ENCODE results near the gene ALPK1. TPM values are rescaled to one million over a fixed set of nuclear protein-coding genes. Genes with fewer than 3 reads are reported as not detected.

ALPK1 gene
- total RNA-seq, 1 donor from 2014 or later: 5.0 TPM

DNA sequence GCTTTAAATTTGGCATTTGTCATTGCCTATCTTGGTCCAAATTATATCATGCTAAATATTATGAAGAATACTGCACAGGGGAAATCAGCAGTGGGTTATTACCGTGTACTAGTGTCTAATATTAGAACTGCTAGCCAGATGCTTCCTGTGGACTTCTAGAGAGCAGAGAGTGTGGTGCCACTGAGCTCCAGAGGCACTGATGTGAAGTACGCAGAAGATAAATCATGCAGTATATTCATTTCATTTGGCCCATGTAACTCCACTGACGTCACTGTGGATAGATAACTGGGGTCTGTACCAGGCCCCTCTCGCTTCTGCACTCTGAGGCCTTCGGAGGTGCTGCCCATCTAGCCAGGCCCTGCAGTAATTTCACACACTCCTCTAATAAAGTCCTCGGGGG lies 80.0 kb downstream of the ALPK1 start:
- no peak for ATAC-seq
- DNase-seq (ENCODE audit: low spot score): no peak

DNA sequence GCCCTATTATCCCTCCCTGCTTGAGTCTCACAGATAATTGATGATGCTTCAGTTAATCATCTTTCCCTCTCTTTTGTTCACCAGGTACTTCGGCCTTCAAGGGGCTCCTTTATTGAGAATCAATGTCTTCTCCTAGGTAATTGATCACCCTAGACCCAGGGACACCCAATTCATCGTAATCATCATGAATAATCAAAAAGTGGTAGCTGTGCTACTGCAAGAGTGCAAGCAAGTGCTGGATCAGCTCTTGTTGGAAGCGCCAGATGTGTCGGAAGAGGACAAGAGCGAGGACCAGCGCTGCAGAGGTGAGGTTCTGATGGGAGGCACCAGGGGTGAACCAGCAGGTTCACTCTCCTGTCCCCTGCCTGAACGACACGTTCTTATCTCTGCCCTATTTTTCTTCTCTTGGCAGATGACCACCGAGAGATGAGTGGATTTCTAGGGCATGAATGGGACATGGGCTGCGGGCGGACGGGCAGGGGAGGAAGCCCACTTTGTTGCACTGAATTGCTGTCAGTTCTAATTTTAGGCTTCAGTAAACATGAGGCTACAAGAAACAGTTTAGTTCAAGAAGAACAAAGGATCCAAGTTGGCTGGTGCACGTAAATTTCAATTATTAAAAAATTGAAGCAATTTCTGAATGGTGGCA lies 80.5 kb downstream of the ALPK1 start:
- ATAC-seq (no peak), DNase-seq (ENCODE audit: low spot score) (no peak)

DNA sequence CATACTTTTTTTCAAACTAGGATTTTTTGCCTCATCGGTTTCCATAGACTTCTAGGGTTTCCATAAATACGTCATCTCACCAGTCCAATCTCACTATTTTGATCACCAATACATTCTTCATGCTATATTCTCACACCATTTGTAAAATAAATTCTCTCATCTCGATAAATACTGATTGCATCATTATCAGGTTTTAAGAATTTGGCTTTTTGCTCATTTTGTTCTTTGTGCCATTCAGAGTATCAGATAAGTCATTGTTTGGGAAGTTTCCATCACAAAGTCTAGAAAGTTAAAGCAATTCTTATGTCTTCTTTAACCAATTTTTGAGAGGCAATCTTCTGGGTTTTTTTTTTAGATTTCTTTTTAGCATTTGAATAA lies 81.1 kb downstream of the ALPK1 start:
- DNase-seq (ENCODE audit: low spot score) (no peak), ATAC-seq (no peak)

DNA sequence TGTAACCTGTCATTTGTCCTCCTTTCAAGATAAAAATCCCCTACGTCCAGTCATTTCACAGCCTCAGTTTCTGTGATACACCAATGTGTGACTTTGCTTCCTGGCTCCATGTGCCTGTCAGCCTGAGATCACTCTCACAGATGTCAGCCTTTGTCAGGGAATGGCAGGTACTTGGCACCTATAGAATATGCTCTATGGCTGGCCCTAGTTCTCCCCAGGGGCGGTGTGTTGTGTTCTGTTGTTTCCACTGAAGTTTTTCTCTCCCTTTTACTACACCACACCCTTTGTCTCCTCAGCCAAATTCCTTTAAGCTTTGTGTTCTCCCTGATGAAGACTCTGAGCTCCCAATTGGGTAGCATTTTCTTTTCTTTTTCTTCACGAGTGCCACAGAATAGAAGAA lies 81.7 kb downstream of the ALPK1 start:
- ATAC-seq (no peak), DNase-seq (ENCODE audit: low spot score) (no peak)

DNA sequence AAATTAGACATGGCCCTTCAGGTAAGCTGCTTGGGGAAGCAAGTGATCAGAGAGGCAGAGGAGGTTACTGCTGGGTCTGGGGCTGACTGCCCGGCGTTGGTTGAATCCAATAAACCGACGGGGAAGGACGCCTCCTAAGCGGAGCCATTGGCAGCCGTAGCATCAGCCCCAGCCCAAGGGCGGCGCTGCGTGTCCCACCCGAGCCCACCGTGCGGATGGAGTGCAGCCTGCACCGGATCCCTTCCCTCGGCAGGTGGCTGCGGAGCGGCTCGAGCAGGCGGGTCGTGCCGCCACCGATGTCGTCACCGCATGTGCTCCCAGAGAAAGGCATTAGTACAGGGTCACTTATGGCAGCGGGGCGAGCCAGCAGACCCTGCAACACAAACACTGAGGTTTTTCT lies 82.1 kb downstream of the ALPK1 start:
- no peak for ATAC-seq
- DNase-seq (ENCODE audit: low spot score): no peak

DNA sequence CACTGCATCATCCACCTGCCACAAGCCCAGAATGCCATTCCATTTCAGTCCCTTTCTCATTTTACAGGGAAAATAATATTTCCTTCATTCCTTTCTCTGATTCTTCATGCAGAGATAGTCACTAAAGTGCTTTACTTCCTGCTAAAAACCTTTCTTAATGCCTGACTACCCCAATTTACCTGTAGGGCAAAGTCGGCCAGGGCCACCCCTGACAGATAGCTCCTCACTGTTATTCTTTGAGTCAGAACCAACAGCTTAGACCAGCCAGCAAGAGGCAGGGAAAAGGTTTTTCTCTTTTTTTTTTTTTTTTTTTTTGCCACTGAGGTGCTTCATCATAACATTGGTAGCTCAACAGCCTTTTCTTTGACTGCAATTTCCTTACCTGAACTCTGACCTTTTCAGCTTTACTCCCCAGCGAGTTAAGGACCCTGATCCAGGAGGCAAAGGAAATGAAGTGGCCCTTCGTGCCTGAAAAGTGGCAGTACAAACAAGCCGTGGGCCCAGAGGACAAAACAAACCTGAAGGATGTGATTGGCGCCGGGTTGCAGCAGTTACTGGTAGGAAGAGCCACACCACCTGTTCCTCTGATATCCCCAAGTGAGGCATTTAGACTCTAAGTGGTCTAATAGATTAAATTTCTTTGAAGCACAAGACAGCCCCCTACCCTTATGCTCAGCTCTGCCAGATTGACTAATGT lies 85.0 kb downstream of the ALPK1 start:
- ATAC-seq (no peak), DNase-seq (ENCODE audit: low spot score) (no peak)

DNA sequence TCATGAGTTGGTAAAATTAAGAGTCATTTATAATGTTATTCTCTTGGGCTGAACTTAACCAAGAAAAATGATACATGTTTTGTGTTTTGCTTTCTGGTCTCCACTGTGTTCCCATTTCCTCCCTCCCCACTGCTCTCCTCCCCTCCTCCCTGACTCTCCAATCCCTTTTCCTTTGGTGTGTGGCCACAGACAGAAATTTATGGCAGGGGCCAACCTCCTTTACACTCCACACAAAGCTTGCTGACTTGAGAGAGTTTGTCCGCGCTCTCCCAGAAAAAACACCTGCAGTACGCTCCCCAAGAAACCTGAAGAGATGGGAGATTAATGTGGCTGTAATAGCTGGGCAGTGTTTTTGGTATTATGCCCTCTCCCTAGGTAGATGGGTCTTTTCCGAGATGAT lies 88.9 kb downstream of the ALPK1 start:
- ATAC-seq: no peak

DNA sequence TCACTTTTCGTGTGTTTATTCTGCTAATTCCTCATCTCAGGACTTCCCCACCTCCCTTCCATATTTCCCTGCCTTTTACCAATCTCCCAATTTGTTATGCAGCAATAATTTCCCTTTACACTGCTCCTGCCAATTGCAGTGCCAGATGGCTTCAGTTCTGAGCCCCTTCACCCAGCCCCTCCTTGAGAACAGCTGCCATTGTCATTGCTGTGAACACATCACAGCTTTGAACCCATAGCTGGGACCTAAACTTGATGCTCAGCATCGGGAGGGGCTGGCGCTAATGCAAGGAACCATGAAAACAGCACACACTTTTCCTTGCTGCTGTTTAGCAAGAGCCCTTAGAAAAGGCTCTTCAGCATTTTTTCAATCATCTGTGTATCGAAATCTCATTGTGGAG lies 104.9 kb downstream of the ALPK1 start:
- DNase-seq (ENCODE audit: low spot score): no peak
- ATAC-seq: no peak

More for the DNA sequence above, 88.9 kb downstream of the ALPK1 start:
- DNase-seq (ENCODE audit: low spot score): no peak

DNA sequence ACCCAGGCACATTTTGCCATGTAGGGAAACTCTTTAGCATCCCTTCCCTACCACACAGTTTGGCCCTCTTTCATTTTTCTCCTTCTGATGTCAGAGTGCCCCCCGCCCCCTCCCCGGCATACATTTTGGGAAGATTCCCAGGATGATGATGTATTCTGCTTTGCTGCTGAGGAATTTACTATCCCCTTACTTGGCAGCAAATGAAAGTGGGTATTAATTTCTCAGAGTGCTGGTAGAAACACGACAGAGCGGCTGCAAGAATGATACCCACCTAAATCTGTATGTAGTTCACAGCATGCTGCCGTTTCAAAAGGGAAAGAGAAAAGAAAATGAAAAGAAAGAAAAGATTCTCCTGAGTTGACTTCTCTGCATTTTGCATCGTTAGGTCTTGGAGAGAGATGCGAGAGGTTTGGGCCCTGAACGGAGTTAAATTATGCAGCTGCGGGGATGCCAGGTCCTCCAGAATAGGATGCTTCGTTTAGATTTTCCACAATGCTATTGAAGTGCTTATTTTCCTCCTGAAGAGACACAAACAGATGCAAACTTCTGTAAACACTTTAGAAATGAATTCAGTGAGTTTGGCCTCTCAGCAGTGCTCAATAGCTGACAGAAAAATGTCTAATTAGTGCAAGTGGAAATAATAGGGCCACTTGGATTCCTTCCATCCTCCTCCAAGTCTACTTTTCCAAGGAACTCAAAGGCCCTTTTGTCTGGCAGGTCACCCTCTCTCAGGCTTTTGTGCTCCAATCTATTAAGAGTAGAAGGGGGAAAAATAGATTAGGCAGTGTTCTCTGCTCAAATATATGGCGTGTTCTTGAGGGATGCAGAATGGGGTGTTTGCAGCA lies 106.2 kb downstream of the ALPK1 start:
- no peak for ATAC-seq
- DNase-seq (ENCODE audit: low spot score): no peak

DNA sequence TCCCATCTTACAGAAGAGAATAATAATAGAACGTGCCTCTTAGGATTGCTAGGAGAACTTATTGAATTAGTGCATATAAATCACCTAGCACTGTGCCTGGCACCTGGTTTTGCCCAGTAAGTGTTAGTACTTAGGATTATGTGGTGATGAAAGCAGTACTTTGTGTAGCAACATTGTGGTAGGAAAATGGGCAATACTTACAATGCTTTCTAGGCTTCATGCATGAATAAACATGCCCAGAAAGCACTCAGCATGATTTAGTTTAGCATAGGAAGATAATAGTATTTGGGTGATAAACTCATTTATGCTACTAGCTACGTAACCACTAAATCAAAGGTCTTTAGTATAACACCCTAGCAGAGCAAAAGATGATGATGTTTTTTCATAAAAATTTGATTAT lies 113.2 kb downstream of the ALPK1 start:
- no peak for ATAC-seq

DNA sequence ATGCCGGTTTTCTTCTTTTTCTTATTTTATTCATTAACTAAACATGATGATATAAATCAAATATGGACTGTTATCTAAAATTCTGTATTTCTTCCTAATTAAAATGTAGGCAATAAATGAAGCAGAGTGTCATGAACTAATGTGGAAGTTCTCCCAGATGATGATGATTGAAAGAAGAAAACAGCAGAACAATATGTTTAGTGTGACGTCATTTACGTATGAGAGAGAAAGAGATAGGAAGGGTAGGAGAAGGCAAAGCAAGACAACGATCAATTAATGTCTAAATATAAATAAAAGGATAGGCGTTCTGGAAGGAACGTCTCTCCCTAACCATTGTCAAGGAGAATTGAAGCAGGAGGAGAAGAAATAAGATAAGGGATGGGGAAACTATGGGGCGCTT lies 113.6 kb downstream of the ALPK1 start:
- DNase-seq (ENCODE audit: low spot score): no peak
- ATAC-seq: no peak

More for the DNA sequence above, 113.2 kb downstream of the ALPK1 start:
- no peak for DNase-seq (ENCODE audit: low spot score)

DNA sequence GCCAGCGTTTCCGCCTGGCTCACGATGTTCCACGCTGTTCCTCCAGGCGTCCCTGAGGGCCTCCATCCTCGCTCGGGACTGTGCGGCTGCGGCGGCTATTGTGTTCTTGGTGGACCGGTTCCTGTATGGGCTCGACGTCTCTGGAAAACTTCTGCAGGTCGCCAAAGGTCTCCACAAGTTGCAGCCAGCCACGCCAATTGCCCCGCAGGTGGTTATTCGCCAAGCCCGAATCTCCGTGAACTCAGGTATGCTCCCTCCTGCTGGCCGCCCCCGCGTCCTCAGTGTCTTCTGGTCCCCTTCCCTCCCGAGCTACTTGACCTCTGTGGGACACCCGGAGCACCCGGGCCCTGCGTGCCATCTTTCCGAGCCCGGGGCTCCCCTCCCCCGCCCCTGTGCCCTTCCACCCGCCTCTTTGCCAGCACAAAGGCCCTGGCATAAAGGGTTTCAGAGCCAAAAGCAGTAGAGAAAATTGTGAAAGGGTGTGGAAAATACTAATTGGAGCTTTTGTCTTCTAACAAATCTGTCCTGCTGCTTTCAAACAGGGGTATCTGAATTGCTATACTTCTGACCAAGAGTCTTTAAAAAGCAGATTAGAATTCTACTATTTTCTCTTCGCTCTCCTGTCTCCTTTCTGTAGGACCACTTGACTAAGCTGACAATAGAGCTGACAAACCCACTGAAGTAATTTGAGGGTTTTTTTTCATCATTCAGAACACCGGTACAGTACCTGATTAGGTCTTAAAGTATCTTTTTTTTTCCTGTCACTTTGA lies 114.8 kb downstream of the ALPK1 start:
- DNase-seq (ENCODE audit: low spot score): no peak
- ATAC-seq: no peak

DNA sequence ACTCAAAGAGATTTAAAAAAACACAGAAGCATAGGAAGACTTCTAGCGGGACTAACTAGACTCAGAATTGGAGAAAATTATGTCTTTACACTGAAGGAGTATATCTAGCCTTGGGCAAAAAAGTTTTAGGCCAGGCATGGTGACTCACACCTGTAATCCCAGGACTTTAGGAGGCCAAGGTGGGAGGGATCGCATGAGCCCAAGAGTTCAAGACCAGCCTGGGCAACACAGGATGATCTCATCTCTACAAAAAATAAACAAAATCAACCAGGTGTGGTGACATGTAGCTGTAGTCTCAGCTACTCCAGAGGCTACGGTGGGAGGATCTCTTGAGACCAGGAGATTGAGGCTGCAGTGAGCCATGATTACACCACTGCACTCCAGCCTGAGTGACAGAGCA lies 119.3 kb downstream of the ALPK1 start:
- DNase-seq (ENCODE audit: low spot score) (no peak), ATAC-seq (no peak)

DNA sequence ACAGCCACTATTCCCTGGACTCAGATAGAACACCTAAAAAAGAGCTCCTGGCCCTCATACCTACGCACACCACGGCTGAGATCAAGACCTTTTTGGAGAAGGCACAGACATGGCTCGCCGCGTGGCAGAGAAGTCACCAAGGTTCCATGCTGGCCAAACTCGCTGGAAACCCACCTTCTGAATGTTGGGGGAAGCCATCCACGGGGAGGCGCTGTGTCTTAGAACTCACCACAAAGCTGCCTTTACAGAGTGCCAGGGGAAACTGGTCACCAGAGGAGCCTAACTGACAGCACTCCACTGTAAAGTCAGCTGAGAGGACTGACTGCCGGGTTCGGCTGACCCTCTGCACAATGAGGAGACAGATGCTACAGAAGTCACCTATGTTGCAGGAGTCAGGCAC lies 120.9 kb downstream of the ALPK1 start:
- no peak for DNase-seq (ENCODE audit: low spot score)
- no peak for ATAC-seq

DNA sequence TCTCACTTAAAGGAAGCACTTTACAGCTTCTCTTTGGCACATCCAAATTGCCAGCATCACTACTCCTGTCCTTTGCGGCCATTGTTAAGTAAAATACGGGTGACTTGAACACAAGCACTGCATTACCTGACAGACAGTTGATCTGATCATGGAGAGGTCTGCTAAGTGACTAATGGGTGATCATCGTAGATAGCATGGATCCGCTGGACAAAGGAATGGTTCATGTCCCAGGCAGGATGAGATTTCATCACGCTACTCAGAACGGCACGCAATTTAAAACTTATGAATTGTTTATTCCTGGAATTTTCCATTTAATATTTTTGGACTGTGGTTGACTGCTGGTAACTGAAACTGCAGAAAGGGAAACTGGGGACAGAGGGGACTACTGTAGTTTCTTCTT lies 124.7 kb downstream of the ALPK1 start:
- DNase-seq (ENCODE audit: low spot score): no peak
- no peak for ATAC-seq

DNA sequence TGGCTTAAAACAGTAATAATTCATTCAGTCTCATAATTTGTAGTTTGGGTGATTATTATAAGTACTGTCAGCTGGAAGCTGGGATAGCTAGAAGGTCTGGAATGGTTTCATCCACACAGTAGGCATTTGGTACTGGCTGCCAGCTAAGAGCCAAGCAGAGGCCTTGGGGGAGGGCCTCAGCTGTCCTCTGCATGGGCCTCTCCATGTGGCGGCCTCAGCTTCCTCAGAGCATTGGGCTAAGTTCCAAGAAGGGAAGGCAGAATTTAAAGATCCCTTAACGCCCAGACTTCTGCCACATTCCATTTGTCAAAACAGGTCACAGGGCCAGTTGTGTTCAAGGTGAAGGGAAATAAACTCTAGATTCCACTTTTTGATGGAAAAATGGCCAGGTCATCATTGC lies 125.5 kb downstream of the ALPK1 start:
- DNase-seq (ENCODE audit: low spot score) (no peak), ATAC-seq (no peak)

DNA sequence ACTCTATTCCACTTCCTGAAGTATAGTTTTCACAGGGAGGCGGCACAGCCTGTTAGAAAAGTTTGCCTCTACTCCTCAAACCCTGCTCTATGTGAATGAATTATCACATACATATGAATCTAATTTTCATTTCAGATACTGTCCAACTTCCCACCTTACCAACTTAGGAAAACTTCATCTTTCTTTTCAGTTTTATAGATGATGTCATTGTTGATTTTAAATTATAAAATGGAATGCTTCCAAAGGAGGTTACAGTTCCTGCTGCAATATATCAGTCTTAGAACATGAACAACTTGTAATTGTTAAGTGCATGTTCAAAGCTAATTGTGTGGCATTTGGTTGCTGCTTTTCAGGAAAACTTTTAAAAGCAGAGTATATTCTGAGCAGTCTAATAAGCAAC lies 126.4 kb downstream of the ALPK1 start:
- DNase-seq (ENCODE audit: low spot score): no peak

DNA sequence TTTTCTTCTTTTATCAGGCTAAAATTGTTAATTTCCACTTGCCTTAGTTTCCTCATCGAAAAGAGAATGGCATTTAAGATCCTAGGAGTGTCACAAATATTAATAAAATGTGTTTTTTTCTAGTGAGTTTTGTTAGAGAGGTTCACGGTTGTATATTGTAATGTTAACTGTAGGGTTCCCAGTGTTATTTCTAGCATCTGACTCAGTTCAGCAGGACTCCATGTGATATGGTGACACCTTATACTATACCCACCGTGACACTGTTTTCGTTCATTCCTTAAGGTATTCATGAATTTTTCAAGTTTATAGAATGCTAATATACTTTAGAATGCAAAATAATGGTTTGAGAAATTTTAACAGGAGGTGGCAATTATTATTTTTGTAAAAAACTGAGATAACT lies 128.7 kb downstream of the ALPK1 start:
- ATAC-seq (no peak), DNase-seq (ENCODE audit: low spot score) (no peak)

More for the DNA sequence above, 126.4 kb downstream of the ALPK1 start:
- no peak for ATAC-seq

DNA sequence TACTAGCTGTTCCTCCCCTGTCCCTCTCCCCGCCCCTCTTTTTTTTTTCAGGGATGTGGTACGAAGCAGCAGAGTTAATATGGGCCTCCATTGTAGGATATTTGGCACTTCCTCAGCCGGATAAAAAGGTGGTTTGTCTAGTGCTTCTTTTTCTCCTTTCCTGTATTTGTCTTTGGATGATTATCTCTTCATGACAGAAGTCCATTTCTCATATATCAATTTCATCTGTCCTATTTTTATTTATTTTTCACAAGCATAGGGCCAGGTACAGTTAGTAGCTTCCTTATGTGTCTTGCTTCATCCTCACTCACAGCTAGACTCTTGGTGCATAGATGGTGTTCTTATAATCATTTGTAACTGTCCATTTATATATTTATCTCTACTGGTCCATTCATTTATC lies 129.2 kb downstream of the ALPK1 start:
- ATAC-seq (no peak), DNase-seq (ENCODE audit: low spot score) (no peak)

DNA sequence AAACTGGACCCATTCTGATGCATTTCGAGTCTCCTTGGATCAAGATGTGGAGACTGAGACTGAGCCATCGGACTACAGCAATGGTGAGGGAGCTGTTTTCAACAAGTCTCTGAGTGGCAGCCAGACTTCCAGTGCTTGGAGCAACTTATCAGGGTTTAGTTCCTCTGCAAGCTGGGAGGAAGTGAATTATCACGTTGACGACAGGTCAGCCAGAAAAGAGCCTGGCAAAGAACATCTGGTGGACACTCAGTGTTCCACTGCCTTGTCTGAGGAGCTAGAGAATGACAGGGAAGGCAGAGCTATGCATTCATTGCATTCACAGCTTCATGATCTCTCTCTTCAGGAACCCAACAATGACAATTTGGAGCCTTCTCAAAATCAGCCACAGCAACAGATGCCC lies 134.0 kb downstream of the ALPK1 start:
- DNase-seq (ENCODE audit: low spot score) (no peak), ATAC-seq (no peak)

DNA sequence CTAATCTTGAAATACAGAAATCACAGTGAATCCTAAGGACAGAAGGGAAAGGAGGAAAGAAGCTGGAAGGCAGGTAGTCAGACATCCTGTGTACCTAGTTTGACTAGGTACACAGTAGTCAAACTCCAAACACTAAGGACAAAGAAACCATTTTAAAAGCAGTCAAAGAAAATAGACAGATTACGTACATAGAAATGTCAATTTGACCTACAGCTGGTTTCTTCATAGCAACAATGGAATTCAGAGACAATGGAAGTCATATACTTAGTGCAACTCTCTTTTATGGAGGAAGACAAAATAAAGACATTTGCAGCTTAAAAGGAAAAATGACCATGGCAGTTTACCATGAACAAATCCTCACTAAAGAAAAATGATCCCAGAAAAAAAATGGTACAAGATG lies 139.8 kb downstream of the ALPK1 start:
- ATAC-seq (no peak), DNase-seq (ENCODE audit: low spot score) (no peak)
